Smooth muscle cell of the pulmonary artery (primary cell): ENCODE measurements around the gene STAG3. TPM values are rescaled to one million over a fixed set of nuclear protein-coding genes. Genes with fewer than 3 reads are reported as not detected.

Experiments
- total RNA-seq: library from RNA; depleted of rRNA; stranded (reverse); fragments of >200 nt; gene quantifications from 2 replicates; pipeline ENCODE4 v1.2.3, GENCODE V29; 2014

The STAG3 gene, protein sequence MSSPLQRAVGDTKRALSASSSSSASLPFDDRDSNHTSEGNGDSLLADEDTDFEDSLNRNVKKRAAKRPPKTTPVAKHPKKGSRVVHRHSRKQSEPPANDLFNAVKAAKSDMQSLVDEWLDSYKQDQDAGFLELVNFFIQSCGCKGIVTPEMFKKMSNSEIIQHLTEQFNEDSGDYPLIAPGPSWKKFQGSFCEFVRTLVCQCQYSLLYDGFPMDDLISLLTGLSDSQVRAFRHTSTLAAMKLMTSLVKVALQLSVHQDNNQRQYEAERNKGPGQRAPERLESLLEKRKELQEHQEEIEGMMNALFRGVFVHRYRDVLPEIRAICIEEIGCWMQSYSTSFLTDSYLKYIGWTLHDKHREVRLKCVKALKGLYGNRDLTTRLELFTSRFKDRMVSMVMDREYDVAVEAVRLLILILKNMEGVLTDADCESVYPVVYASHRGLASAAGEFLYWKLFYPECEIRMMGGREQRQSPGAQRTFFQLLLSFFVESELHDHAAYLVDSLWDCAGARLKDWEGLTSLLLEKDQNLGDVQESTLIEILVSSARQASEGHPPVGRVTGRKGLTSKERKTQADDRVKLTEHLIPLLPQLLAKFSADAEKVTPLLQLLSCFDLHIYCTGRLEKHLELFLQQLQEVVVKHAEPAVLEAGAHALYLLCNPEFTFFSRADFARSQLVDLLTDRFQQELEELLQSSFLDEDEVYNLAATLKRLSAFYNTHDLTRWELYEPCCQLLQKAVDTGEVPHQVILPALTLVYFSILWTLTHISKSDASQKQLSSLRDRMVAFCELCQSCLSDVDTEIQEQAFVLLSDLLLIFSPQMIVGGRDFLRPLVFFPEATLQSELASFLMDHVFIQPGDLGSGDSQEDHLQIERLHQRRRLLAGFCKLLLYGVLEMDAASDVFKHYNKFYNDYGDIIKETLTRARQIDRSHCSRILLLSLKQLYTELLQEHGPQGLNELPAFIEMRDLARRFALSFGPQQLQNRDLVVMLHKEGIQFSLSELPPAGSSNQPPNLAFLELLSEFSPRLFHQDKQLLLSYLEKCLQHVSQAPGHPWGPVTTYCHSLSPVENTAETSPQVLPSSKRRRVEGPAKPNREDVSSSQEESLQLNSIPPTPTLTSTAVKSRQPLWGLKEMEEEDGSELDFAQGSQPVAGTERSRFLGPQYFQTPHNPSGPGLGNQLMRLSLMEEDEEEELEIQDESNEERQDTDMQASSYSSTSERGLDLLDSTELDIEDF
- 0.99 and 2.2 TPM in 2 replicates for total RNA-seq

DNA sequence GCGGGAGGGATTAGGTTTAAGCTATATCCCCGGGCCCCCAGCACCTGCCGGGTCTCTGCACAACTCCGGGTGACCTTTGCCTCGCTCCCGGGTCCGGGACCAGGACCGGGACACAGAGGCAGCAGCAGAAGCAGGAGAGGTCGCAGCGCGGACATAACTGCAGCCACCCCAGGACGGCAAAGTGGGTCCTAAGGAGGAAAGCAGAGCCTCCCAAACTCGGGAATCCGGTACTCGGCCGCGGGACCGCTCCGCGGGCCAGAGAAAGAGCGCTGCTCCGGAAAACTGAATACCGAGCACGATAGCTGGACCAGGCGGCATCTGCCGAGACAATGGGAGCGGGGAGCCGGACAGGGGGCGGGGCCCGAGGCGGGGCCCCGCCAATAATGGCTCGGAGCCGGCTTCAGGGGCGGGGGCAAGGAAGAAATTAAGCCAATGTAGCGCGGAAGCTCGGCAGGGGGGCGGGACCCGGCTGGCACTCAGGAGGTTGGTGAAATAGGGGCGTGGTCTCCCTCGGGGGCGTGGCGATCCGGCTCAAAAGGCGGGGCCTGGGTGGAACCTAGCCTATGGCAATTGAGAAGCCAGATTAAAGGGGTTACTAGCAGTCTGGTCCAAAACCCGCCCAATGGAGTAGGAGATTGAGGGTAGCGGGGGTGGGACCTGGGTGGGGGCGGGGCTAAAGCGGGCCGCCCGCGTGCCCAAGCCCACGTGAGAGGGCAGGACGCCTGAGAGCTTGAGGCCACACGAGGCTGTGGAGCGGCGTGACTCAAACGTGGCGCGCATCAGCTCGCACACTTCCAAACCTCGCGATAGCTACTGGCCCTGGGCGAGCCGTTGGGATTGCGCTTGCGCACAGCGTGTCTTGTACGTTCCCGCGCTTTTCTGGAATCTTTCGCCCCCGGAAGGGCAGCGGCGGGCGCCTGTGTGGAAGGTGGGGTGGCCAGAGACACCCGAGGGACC lies at the start of gene STAG3, which contains the start of gene GPC2:
Gene STAG3, plus strand, starts transcription at position 874 of the 957 bp plus-strand sequence. CDS start 2,639 bp downstream, outside the sequence.
Gene GPC2, minus strand, starts transcription at position 337 of the 957 bp plus-strand sequence. Its CDS starts 182 bp downstream, at position 155.

DNA sequence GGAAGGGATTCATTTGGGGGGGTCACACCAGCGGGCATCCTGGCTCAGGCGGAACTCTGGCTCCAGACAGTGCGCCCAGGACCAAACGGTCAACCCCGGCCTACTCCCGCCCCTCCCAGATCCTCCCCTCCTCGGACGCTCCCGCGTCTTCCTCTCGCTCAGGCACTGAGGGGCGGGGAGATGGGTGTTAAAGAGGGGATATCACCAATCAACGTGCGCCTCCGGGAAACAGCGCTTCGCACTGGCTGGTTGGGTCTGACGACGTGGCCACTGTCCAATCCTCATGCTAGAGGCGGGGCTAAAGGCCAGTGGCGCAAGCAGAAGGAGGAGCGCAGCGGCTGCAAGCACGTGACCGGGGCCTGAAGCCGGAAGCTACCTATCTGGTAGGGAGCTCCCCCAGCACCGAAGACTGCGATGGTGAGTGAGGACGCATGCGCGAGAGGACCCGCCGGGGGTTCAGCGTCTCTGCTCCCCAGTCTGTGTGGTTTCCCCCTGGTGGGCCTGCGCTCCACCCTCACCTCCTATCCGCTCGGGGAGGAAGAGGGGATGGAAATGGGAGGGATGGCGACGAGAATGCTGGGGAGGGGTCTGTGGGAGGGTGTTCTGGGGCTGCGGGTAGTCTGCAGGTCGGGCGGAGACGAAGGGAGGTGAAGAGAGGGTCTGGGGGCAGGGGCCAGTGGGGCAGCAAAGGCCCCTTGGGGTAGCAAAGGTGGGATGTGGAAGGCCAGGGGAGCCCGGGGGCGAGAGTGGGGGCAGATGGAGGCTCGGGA lies 29.0 kb upstream of the STAG3 start, which contains the start of gene LAMTOR4:
Gene LAMTOR4, plus strand, starts transcription at position 360 of the 770 bp plus-strand sequence. Its CDS starts 55 bp downstream, at position 415.

DNA sequence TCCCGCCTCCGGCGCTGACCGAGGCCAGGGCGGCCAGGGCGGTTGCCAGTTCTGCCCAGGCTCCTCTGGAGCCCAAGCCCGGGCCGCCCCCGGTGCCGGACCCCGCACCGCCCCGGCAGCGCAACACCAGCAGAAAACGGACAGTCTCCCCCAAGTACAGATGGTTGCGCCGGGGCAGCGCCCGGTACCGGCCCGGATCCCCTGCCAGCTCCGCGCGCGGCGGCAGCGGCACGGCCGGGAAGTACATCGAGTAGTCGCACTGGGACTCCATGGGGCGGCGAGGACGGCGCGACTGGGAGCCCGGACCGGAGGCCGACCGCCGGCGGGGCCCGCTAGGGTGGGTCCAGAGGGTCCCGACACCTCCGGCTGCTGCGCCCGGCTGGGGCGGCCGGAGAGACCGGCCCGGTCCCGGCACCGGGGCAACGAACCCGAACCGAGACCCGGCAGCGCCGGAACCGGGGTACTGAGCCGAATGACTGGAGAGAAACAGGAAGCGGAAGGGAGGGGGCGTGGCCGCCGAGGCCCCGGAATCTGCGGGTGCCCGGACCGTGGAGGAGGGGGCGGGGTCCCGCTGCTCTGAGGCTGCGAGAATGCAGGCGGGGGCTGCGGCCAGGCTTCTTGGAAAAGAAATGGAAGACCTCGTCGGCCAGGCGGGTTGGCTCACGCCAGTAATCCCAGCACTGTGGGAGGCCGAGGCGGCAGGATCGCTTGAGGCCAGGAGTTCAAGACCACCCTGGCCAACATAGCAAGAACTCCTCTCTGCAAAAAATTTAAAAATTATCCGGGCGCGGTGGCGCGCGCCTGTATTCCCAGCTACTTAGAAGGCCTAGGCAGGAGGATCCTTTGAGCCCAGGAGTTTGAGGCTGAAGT lies 19.3 kb upstream of the STAG3 start, which contains the start of gene TRAPPC14:
Gene TRAPPC14, minus strand, starts transcription at position 495 of the 870 bp plus-strand sequence. Its CDS starts 224 bp downstream, at position 271.

DNA sequence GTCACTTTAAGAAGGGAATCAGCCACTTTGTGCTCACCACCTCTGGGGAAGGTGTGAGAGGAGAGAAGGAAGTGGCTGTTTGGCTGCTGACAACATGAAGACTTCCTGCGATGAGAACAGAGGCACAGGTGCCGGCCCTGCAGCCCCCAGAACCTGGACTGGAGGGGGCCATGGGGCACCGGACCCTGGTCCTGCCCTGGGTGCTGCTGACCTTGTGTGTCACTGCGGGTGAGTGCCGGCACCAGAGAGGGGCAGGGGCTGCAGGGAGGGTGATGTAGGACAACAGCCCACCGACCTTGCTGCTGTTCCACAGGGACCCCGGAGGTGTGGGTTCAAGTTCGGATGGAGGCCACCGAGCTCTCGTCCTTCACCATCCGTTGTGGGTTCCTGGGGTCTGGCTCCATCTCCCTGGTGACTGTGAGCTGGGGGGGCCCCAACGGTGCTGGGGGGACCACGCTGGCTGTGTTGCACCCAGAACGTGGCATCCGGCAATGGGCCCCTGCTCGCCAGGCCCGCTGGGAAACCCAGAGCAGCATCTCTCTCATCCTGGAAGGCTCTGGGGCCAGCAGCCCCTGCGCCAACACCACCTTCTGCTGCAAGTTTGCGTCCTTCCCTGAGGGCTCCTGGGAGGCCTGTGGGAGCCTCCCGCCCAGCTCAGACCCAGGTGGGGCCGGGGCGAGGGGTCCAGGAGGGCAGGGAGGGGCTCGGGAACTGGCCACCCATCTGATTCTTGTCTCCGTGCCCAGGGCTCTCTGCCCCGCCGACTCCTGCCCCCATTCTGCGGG lies 42.3 kb downstream of the STAG3 start, which contains the start of gene PVRIG:
Gene PVRIG, plus strand, starts transcription at position 149 of the 785 bp plus-strand sequence. Its CDS starts 22 bp downstream, at position 171.

Other genes starting within 250 kb of the STAG3 start
- gene GJC3, start 248.3 kb upstream of the STAG3 start, total RNA-seq, result not detected in 2 replicates
- gene AZGP1, start 201.9 kb upstream of the STAG3 start, total RNA-seq, result not detected in 2 replicates
- 45.3 and 50.1 TPM in 2 replicates for gene ZKSCAN1, start 162.3 kb upstream of the STAG3 start, total RNA-seq
- 7.6 and 10.4 TPM in 2 replicates for gene ZSCAN21, start 128.1 kb upstream of the STAG3 start, total RNA-seq
- gene ZNF3, start 96.2 kb upstream of the STAG3 start, total RNA-seq, result 19.9 and 23.4 TPM in 2 replicates
- 61.5 and 69.7 TPM in 2 replicates for gene COPS6, start 88.9 kb upstream of the STAG3 start, total RNA-seq
- gene MCM7, start 76.5 kb upstream of the STAG3 start, total RNA-seq, result 30.6 and 31.6 TPM in 2 replicates
- 16.0 and 21.3 TPM in 2 replicates for gene AP4M1, start 76.3 kb upstream of the STAG3 start, total RNA-seq
- gene TAF6, start 58.6 kb upstream of the STAG3 start, total RNA-seq, result 63.1 and 64.4 TPM in 2 replicates
- 29.6 and 41.7 TPM in 2 replicates for gene CNPY4, start 58.3 kb upstream of the STAG3 start, total RNA-seq
- gene MBLAC1, start 51.0 kb upstream of the STAG3 start, total RNA-seq, result 2.3 and 2.7 TPM in 2 replicates
- 52.0 and 57.4 TPM in 2 replicates for gene LAMTOR4, start 29.0 kb upstream of the STAG3 start, total RNA-seq
- 4.8 and 10.7 TPM in 2 replicates for gene TRAPPC14, start 19.2 kb upstream of the STAG3 start, total RNA-seq
- 4.8 and 5.5 TPM in 2 replicates for gene GAL3ST4, start 9.3 kb upstream of the STAG3 start, total RNA-seq
- 1.0 and 1.6 TPM in 2 replicates for gene GPC2, start 537 bp upstream of the STAG3 start, total RNA-seq
- not detected in 2 replicates for gene PVRIG, start 42.0 kb downstream of the STAG3 start, total RNA-seq
- not detected in 2 replicates for gene SPDYE3, start 129.8 kb downstream of the STAG3 start, total RNA-seq
- gene PILRB, start 180.2 kb downstream of the STAG3 start, total RNA-seq, result 5.7 and 7.8 TPM in 2 replicates
- gene PILRA, start 195.6 kb downstream of the STAG3 start, total RNA-seq, result 0.26 TPM in 1 of 2 replicates, not detected in the other